IPS-11a (cell line): ENCODE measurements around the gene CRLF1.
A peak's percentile ranks its signal among the peaks of the same experiment; 100 is the strongest.

Experiments
- H3K4me3 ChIP-seq: one replicate; pipeline ENCODE4 v1.5.1; 2013; ENCODE audit warnings: low read depth, low read length, control low read depth

CRLF1 gene

DNA sequence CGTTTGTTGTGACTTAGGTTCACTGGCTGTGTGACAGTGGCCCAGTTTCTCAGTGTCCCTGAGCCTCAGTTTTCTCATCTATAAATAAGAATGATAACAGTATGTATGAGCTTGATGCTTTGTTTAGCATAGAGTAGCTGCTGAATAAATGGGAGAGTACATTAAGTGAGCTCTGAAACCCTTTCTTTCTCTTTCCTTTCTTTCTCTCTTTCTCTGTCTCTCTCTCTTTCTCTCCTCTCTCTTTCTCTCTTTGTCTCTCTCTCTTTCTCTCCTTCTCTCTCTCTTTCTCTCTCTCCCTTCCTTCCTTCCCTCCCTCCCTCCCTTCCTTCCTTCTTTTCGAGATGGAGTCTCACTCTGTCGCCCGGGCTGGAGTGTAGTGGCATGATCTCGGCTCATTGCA, 46.9 kb downstream of the CRLF1 start:
- H3K4me3 ChIP-seq, result no peak overlapping the region

DNA sequence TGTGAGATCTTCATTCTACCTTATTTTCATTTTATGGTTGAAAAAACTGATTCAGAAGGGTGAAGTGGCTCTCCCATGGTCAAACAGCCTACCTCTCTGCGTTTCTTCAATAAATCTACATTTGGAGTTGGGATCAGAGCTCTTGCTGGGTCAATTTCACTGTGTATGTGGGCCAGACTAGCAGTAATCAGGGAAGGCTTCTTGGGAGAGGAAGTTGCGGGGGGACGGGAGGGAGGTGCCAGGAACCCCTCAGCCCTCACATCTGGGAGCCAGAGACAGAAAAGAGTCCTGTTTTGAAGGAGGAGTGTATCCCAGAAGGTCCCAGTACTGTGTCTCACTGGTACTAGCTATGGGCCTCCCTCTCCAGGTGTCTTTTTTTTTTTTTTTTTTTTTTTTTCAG, 48.0 kb downstream of the CRLF1 start:
- H3K4me3 ChIP-seq, result no peak overlapping the region

DNA sequence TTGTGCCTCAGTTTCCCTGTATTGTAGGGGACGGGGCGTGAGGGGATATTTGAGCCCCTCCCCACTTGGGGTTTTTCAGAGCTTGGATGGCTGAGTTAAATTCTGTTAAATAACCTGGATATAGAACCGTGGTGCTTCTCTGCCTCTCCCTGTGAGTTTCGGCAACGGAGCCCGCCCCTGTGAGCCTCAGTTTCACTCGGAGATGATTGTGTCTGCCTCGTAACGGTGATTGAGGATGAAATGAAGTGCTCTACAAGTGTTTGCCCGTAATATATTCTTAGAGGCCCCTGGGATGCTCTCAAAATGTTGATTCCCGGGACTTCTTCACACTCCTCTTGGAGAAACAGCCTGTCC, 48.4 kb downstream of the CRLF1 start:
- peak overlapping the region; percentile 75 for H3K4me3 ChIP-seq

DNA sequence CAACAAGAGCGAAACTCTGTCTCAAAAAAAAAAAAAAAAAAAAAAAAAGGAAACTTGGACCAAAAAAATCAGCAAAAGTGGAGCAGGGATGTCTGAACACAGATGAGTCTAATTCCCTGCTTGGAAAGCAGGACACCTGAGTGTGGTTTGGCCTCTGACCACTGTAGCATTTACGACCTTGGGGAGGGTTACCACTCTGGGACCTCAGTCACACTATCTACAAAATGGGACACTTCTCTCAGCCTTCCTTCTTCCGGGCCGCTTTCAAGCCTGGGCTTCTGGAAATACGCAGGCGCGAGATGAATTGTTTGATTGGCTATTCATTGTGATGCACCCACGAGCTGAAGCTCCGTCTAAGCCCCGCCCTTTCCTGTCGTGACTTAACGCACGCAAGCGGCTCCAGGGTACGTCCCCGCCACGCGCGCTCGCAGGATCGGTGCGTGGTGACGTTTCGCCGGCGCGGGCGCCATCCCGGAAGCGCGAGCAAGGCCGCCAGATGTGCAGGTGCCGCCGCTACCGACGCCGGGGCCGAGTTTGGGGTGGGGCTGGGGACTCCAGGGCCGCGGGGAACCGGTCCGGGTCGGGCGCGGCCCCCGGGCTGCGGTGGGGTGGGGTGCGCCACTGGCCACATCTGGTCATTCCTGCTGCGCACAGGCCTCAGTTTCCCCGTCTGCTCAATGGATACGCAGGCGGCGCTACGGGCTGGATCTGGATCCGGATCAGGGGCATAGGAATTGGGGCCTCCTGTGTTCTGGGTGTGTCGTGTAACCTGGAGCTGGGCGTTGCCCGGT, 49.0 kb downstream of the CRLF1 start, which contains the start of gene KXD1:
Gene KXD1, plus strand, starts transcription at position 460 of the 791 bp plus-strand sequence. CDS start 4,187 bp downstream, outside the sequence.
- H3K4me3 ChIP-seq, result peak within 1 kb of the TSS; percentile 75

DNA sequence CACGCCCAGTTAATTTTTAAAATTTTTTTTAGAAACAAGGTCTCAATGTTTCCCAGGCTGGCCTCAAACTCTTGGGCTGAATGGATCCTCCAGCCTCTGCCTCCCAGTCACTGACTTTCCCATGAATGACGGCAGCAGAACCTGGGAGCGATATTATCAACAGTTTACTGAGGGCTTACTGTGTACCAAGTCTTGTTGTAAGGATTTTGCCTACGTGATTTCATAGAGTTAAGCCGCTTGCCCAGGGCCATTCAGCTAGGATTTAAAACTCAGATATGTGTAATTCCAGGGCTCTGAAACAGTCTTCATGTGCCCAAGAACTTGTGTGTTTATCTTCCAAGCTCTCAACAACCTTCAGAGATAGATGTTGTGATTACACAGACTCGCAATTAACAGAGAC, 55.0 kb downstream of the CRLF1 start:
- no peak overlapping the region for H3K4me3 ChIP-seq

DNA sequence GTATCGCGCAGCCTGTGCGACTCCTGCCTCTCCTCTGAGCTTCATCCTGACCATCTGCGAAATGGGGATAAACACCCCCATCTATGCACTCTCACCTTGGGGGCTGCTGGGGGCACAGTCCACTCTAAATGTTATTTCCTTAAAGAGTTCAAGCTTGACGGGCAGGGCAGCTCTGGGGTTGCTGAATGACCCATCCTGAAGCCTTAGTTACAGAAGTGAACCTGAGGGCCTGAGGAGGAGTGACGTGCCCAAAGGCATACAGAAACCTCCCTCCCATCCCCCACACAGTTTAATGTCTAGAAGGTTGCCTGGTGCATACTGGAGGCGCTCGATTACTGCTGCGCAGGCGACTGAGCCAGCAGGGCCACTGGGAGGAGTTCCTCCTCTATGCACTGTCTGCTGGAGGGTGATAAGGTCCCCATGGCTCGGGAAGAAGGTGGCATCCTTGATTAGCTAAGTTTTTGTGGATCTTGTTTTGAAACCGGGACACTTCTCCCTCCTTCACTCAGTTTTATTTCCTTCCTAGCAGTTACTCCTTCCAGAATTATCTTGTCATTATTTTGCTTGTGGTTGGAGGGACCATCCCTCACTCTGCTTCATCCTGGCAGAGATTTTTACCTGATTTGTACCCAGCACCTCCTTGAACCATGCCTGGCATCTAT, 62.7 kb downstream of the CRLF1 start:
- peak overlapping the region; percentile 30 for H3K4me3 ChIP-seq
